Thyroid gland (tissue), 4 donors: Measurements from ENCODE around the gene PSD4. TPM values are rescaled to one million over a fixed set of nuclear protein-coding genes. Genes with fewer than 3 reads are reported as not detected.

Experiments
- DNase-seq, 2 donors: peaks; one replicate each; pipeline ENCODE4 v3.0.0-alpha.2; 2019
- H3K27ac ChIP-seq, 3 donors: fragments of 200-600 bp; sonication (generic); 1 replicate in 2 of 3; 2 replicates in 1 of 3; pipeline ENCODE4 v1.5.1; 2016 to 2019; ENCODE audit warnings: mild to moderate bottlenecking in 1 of 3, moderate library complexity in 1 of 3
- H3K27me3 ChIP-seq: fragments of 200-600 bp; sonication (generic); one replicate; pipeline ENCODE4 v1.5.1; 2019
- H3K36me3 ChIP-seq, 2 donors: fragments of 200-600 bp; sonication (generic); one replicate each; pipeline ENCODE4 v1.5.1; 2016 to 2019
- H3K4me1 ChIP-seq, 2 donors: fragments of 200-600 bp; sonication (generic); one replicate each; pipeline ENCODE4 v1.5.1; 2017 to 2019
- H3K4me3 ChIP-seq, 3 donors: fragments of 200-600 bp; sonication (generic); replicated peaks in 1 of 3; 1 replicate in 2 of 3; 2 replicates in 1 of 3; pipeline ENCODE4 v1.5.1; 2016; ENCODE audit warnings: mild to moderate bottlenecking in 1 of 3
- H3K9me3 ChIP-seq: fragments of 200-600 bp; sonication (generic); one replicate; pipeline ENCODE4 v1.5.1; 2017
- CTCF ChIP-seq, 6 experiments: fragments of 200-600 bp in 3 of 6; fragments of 450-650 bp in 3 of 6; sonication (generic) in 3 of 6; IDR thresholded peaks; one replicate each; pipeline ENCODE4 v1.5.1; 2016 to 2019; ENCODE audit warnings: antibody characterized with exemption in 6 of 6, mild to moderate bottlenecking in 2 of 6, inconsistent platforms in 1 of 6, moderate library complexity in 1 of 6
- POLR2A ChIP-seq, 2 donors: fragments of 450-650 bp; IDR thresholded peaks; one replicate each; pipeline ENCODE4 v1.6.1; 2017; ENCODE audit warnings: antibody characterized with exemption in 2 of 2, mild to moderate bottlenecking in 2 of 2, moderate library complexity in 1 of 2
- WGBS, 2 donors: methylation state at CpG; one replicate each; pipeline ENCODE4 v1.1.5; 2017; 5-methylcytosine and 5-hydroxymethylcytosine counted together
- intact Hi-C: fragments of 100-400 bp; cut with DNase I; formaldehyde crosslinking; loops from one replicate; pipeline ENCODE4 v1.15.1; 2023
- total RNA-seq, 4 donors: library from RNA; depleted of rRNA; stranded (reverse); fragments of >200 nt; gene quantifications; one replicate each; pipeline ENCODE4 v1.2.3, GENCODE V29; 2016

The PSD4 gene
- total RNA-seq, 4 donors from 2014 or later = 63.7 to 136 (median 111) TPM

GRCh38 chr2:113127646-113128570 lies 45.9 kb upstream of the PSD4 start:
- DNase-seq = no peak
- intact Hi-C loops = no loop called here
- H3K36me3 ChIP-seq = no peaks in the 10 kb centered on the region

GRCh38 chr2:113129519-113130078 lies 44.2 kb upstream of the PSD4 start:
- intact Hi-C loops = loop anchor here (10.0 kb wide), 1 partner anchor 245 kb away; no protein-coding TSS in a partner anchor
- TF ChIP-seq POLR2A (IDR thresholded peaks at IDR 0.05) = no peak
- no peak for TF ChIP-seq CTCF (IDR thresholded peaks at IDR 0.05)
- Histone ChIP-seq H3K4me3 (no peak overlapping the region), H3K9me3 (no peaks in the 10 kb centered on the region), H3K27ac (no peak overlapping the region), H3K27me3 (no peaks in the 10 kb centered on the region), H3K36me3 (no peaks in the 10 kb centered on the region), H3K4me1 (no peaks in the 10 kb centered on the region)
- DNase-seq = no peak
- WGBS, 2 donors = 67 to 100% methylated on average over 2 of the region's 2 CpGs

More at GRCh38 chr2:113127646-113128570, 45.9 kb upstream of the PSD4 start:
- 78 to 86% methylated on average over 15 of the region's 15 CpGs for WGBS, 2 donors
- H3K27ac ChIP-seq = no peak overlapping the region
- H3K4me1 ChIP-seq = no peaks in the 10 kb centered on the region
- H3K4me3 ChIP-seq = no peak overlapping the region
- TF ChIP-seq CTCF (IDR thresholded peaks at IDR 0.05) = no peak
- TF ChIP-seq POLR2A (IDR thresholded peaks at IDR 0.05) = no peak
- H3K9me3 ChIP-seq = no peaks in the 10 kb centered on the region
- H3K27me3 ChIP-seq = no peaks in the 10 kb centered on the region

GRCh38 chr2:113131352-113132185 lies 42.2 kb upstream of the PSD4 start:
- DNase-seq = no peak
- TF ChIP-seq CTCF (IDR thresholded peaks at IDR 0.05) = no peak
- intact Hi-C loops = loop anchor here (10.0 kb wide), 1 partner anchor 243 kb away; no protein-coding TSS in a partner anchor
- no peaks in the 10 kb centered on the region for H3K36me3 ChIP-seq
- H3K9me3 ChIP-seq = no peaks in the 10 kb centered on the region
- H3K27ac ChIP-seq = no peak overlapping the region
- no peaks in the 10 kb centered on the region for H3K27me3 ChIP-seq
- WGBS, 2 donors = 78 to 88% methylated on average over 7 of the region's 7 CpGs
- peaks cover 0 to 10% of the 10 kb centered on the region in 2 donors for H3K4me1 ChIP-seq
- H3K4me3 ChIP-seq = no peak overlapping the region

GRCh38 chr2:113132414-113133021 lies 41.3 kb upstream of the PSD4 start:
- no peak overlapping the region for H3K27ac ChIP-seq
- H3K36me3 ChIP-seq = no peaks in the 10 kb centered on the region
- WGBS, 2 donors = 91 to 95% methylated on average over 14 to 17 of the region's 17 CpGs
- TF ChIP-seq CTCF (IDR thresholded peaks at IDR 0.05) (no peak), POLR2A (IDR thresholded peaks at IDR 0.05) (no peak)
- no peaks in the 10 kb centered on the region for H3K27me3 ChIP-seq
- no peak overlapping the region for H3K4me3 ChIP-seq
- intact Hi-C loops = loop anchor here (10.0 kb wide), 1 partner anchor 242 kb away; no protein-coding TSS in a partner anchor
- H3K4me1 ChIP-seq = peaks cover 0 to 10% of the 10 kb centered on the region in 2 donors
- no peak for DNase-seq
- no peaks in the 10 kb centered on the region for H3K9me3 ChIP-seq
